ENCODE data around the gene RMC1.

DNA sequence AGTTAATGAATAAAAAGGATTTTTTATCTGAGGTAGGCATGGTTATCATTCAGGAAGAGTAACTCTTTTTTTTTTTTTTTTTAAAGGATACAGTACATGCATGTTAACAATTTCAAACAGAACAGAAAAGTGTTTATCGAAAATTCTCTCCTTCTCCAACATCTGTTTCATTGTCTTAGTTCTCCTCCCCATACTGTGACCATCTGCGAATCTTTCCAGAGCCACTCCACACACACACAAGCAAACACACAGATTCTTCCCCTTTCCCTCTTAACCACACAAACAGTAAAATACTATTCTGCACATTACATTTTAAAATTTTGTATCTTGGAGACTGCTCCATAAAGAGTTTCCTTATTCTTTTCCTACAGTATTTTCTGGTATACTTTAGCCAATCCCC lies 45.0 kb downstream of the RMC1 start:
- TF ChIP-seq POLR2A (IDR thresholded peaks at IDR 0.05) (no peak), POLR2AphosphoS5 (IDR thresholded peaks at IDR 0.05) (no peak)
- TF ChIP-seq, protein P1, sequence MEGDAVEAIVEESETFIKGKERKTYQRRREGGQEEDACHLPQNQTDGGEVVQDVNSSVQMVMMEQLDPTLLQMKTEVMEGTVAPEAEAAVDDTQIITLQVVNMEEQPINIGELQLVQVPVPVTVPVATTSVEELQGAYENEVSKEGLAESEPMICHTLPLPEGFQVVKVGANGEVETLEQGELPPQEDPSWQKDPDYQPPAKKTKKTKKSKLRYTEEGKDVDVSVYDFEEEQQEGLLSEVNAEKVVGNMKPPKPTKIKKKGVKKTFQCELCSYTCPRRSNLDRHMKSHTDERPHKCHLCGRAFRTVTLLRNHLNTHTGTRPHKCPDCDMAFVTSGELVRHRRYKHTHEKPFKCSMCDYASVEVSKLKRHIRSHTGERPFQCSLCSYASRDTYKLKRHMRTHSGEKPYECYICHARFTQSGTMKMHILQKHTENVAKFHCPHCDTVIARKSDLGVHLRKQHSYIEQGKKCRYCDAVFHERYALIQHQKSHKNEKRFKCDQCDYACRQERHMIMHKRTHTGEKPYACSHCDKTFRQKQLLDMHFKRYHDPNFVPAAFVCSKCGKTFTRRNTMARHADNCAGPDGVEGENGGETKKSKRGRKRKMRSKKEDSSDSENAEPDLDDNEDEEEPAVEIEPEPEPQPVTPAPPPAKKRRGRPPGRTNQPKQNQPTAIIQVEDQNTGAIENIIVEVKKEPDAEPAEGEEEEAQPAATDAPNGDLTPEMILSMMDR (IDR thresholded peaks at IDR 0.05): no peak
